Calu3 (cell line): ENCODE results near the gene YARS1. TPM values are rescaled to one million over a fixed set of nuclear protein-coding genes. Genes with fewer than 3 reads are reported as not detected.

Experiments used
- BruUV-seq: library from RNA; stranded (reverse); fragments of 400-500 nt; replicated peaks from 2 replicates; lab custom pipeline; 2021; lab: Mats Ljungman, UMichigan
- CTCF ChIA-PET: fragments of 300-600 bp; sonication (Branson Sonifier 250); formaldehyde crosslinking; loops from one replicate; lab custom pipeline; 2022; ENCODE audit warnings: antibody characterized with exemption; lab: Charles Lee
- DNase-seq: peaks from one replicate; pipeline ENCODE4 v3.0.0; 2022
- H3K27ac Mint-ChIP-seq: one replicate; pipeline ENCODE4 v1.8.0; 2022; ENCODE audit warnings: mixed read lengths; ENCODE audit not compliant: unreplicated experiment
- H3K27me3 Mint-ChIP-seq: one replicate; pipeline ENCODE4 v1.8.0; 2022; ENCODE audit warnings: mixed read lengths; ENCODE audit not compliant: unreplicated experiment
- H3K36me3 Mint-ChIP-seq: one replicate; pipeline ENCODE4 v1.8.0; 2022; ENCODE audit warnings: mild to moderate bottlenecking, moderate library complexity, mixed read lengths; ENCODE audit not compliant: insufficient read depth, unreplicated experiment
- H3K4me1 Mint-ChIP-seq: one replicate; pipeline ENCODE4 v1.8.0; 2022; ENCODE audit warnings: mild to moderate bottlenecking, low read depth, mixed read lengths; ENCODE audit not compliant: unreplicated experiment
- H3K4me3 Mint-ChIP-seq: one replicate; pipeline ENCODE4 v1.8.0; 2022; ENCODE audit warnings: mild to moderate bottlenecking, low read depth, moderate library complexity, mixed read lengths; ENCODE audit not compliant: unreplicated experiment
- H3K9me3 Mint-ChIP-seq: one replicate; pipeline ENCODE4 v1.8.0; 2022; ENCODE audit warnings: low read depth, mixed read lengths; ENCODE audit not compliant: unreplicated experiment
- CTCF ChIP-seq: fragments of 200-600 bp; IDR thresholded peaks from one replicate; pipeline ENCODE4 v1.8.0; 2022; ENCODE audit warnings: antibody characterized with exemption; ENCODE audit not compliant: unreplicated experiment
- intact Hi-C: fragments of 100-400 bp; cut with micrococcal nuclease; formaldehyde crosslinking; loops from one replicate; pipeline ENCODE4 v1.10.0; 2022; ENCODE audit not compliant: unreplicated experiment
- total RNA-seq: library from RNA; stranded (reverse); gene quantifications from 2 replicates; pipeline ENCODE4 v1.2.3, GENCODE V29; 2022

Gene YARS1
- total RNA-seq, 1 experiment from 2014 or later = 188 TPM

GRCh38 chr1:32858791-32859190 is 41.6 kb upstream of the YARS1 start:
- H3K4me1 Mint-ChIP-seq = peaks cover 10% of the 10 kb centered on the region
- H3K27ac Mint-ChIP-seq = no peak overlapping the region
- intact Hi-C loops = no loop called here
- H3K9me3 Mint-ChIP-seq = no peaks in the 10 kb centered on the region
- no peak overlapping the region for H3K4me3 Mint-ChIP-seq
- no peaks in the 10 kb centered on the region for H3K27me3 Mint-ChIP-seq
- TF ChIP-seq CTCF = no peak
- BruUV-seq = no TSS peak
- peaks cover 6% of the 10 kb centered on the region for H3K36me3 Mint-ChIP-seq
- no peak for DNase-seq
- CTCF ChIA-PET = no interaction called here

- peaks cover 11% of the 10 kb centered on the region for H3K36me3 Mint-ChIP-seq
- CTCF ChIA-PET = no interaction called here
- no peak for DNase-seq
- no TSS peak for BruUV-seq
- no peaks in the 10 kb centered on the region for H3K27me3 Mint-ChIP-seq
- no peak overlapping the region for H3K27ac Mint-ChIP-seq
- intact Hi-C loops = no loop called here
- TF ChIP-seq CTCF = no peak
- H3K4me3 Mint-ChIP-seq = no peak overlapping the region
- peaks cover 10% of the 10 kb centered on the region for H3K4me1 Mint-ChIP-seq
- H3K9me3 Mint-ChIP-seq = no peaks in the 10 kb centered on the region
Measured at GRCh38 chr1:32858136-32858535, 41.0 kb upstream of the YARS1 start.

- H3K4me3 Mint-ChIP-seq = no peak overlapping the region
- CTCF ChIA-PET = no interaction called here
- no peak overlapping the region for H3K27ac Mint-ChIP-seq
- no peak for TF ChIP-seq CTCF
- intact Hi-C loops = no loop called here
- peaks cover 10% of the 10 kb centered on the region for H3K4me1 Mint-ChIP-seq
- H3K9me3 Mint-ChIP-seq = no peaks in the 10 kb centered on the region
- no peaks in the 10 kb centered on the region for H3K27me3 Mint-ChIP-seq
- no peak for DNase-seq
- no TSS peak for BruUV-seq
- peaks cover 19% of the 10 kb centered on the region for H3K36me3 Mint-ChIP-seq
Measured at GRCh38 chr1:32855861-32856617, 38.9 kb upstream of the YARS1 start.

GRCh38 chr1:32848354-32849063 is 31.4 kb upstream of the YARS1 start:
- no peak for TF ChIP-seq CTCF
- no peak overlapping the region for H3K27ac Mint-ChIP-seq
- no peaks in the 10 kb centered on the region for H3K4me1 Mint-ChIP-seq
- no TSS peak for BruUV-seq
- peaks cover 13% of the 10 kb centered on the region for H3K36me3 Mint-ChIP-seq
- CTCF ChIA-PET = no interaction called here
- no peaks in the 10 kb centered on the region for H3K27me3 Mint-ChIP-seq
- intact Hi-C loops = no loop called here
- H3K9me3 Mint-ChIP-seq = no peaks in the 10 kb centered on the region
- no peak for DNase-seq
- H3K4me3 Mint-ChIP-seq = no peak overlapping the region
